ENCODE results near the gene STOX2. TPM values are rescaled to one million over a fixed set of nuclear protein-coding genes. Genes with fewer than 3 reads are reported as not detected.

The STOX2 gene
- polyA plus RNA-seq, 4 donors = 0.27 to 2.7 (median 2.0) TPM; not detected in 1

DNA sequence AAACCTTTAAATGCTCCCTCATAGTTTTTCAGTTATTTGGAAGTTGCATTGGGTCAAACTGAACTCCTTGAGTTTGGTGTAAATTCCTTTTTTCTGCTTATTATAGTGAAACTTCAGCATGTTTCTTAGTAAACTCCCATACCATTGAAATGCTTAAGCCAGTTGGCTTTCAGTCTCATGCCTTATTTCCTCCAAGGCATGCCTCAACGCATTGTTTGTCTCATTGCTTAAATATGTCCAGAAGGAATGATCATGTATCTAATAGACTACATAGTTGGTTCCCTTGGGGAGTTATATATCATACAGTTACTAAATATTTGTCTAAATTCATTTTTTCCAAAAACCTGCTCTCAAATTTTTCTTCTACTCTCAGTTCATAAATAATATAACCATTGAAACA is 114.0 kb downstream of the STOX2 start:
- Histone ChIP-seq H3K4me1 (ENCODE audit: control insufficient read depth in 3 of 3, insufficient read depth in 2 of 3, low read depth in 1 of 3, low read length in 2 of 3) (no peaks in the 10 kb centered on the region), H3K4me3 (ENCODE audit: low read depth in 1 of 3, low read length in 3 of 3) (no peak overlapping the region), H3K27me3 (ENCODE audit: control insufficient read depth in 3 of 3, insufficient read depth in 3 of 3, low read length in 3 of 3) (no peaks in the 10 kb centered on the region), H3K36me3 (ENCODE audit: control insufficient read depth in 3 of 3, insufficient read depth in 2 of 3, low read depth in 1 of 3, low read length in 3 of 3) (no peaks in the 10 kb centered on the region), H3K9me3 (ENCODE audit: control insufficient read depth in 2 of 2, insufficient read depth in 1 of 2, low read depth in 1 of 2, low read length in 1 of 2) (no peaks in the 10 kb centered on the region), H3K27ac (ENCODE audit: low read depth in 1 of 3, low read length in 2 of 3) (no peak overlapping the region)
- WGBS, 3 donors = 68 to 93% (median 89%) methylated on average over 1 of the region's 1 CpG
- no peak for FAIRE-seq
- DNase-seq = no peak

DNA sequence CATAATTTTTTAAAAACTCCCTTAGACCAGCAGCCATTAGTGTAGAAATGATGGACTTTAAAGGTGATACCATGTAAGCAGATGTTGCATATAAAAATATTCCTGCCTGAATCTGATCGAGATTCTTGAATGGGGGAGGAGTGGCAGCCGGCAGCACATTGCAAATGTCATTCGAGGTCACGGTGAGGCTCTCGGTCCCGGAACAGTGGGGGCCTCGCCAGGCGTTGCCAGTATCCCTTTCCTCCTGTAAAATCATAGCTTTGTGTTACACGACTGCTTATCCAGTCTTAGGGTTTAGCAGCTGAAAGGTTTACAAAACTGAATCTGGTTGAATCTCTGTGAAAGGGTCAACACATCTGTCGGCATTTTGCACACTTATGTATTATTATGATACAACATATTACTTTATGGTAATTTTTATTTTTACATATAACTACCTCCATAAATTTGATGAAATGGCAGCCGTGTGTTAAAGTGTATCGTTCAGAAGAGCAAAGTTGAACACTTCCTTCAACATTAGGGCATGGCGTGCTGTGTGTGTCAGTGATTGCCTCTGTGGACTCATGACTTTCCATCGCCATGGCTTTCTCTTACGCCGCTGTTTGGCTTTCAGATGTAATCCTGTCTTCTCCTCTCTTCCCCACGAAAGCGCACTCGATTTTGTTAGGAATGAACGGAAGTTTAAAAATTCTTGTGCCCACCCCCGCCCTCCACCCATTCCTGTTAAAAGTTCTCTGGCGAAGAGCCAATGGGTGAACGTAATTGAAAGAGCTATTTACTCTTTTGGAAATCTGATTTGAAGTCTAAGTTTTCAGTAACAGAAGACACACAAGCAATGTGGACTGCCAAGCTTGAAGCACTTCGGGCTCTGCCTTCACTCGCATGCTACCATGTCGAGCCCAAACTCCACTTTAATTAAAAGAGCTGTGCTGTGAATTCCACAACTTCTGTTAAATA is 114.8 kb downstream of the STOX2 start:
- Histone ChIP-seq H3K36me3 (ENCODE audit: control insufficient read depth in 3 of 3, insufficient read depth in 2 of 3, low read depth in 1 of 3, low read length in 3 of 3) (no peaks in the 10 kb centered on the region), H3K9me3 (ENCODE audit: control insufficient read depth in 2 of 2, insufficient read depth in 1 of 2, low read depth in 1 of 2, low read length in 1 of 2) (no peaks in the 10 kb centered on the region), H3K4me3 (ENCODE audit: low read depth in 1 of 3, low read length in 3 of 3) (no peak overlapping the region), H3K27ac (ENCODE audit: low read depth in 1 of 3, low read length in 2 of 3) (peak overlapping the region in 1 of 3 donors; percentile 60), H3K27me3 (ENCODE audit: control insufficient read depth in 3 of 3, insufficient read depth in 3 of 3, low read length in 3 of 3) (no peaks in the 10 kb centered on the region), H3K4me1 (ENCODE audit: control insufficient read depth in 3 of 3, insufficient read depth in 2 of 3, low read depth in 1 of 3, low read length in 2 of 3) (no peaks in the 10 kb centered on the region)
- DNase-seq (no peak), FAIRE-seq (no peak)
- WGBS, 3 donors = 74 to 90% (median 81%) methylated on average over 26 of the region's 26 CpGs

DNA sequence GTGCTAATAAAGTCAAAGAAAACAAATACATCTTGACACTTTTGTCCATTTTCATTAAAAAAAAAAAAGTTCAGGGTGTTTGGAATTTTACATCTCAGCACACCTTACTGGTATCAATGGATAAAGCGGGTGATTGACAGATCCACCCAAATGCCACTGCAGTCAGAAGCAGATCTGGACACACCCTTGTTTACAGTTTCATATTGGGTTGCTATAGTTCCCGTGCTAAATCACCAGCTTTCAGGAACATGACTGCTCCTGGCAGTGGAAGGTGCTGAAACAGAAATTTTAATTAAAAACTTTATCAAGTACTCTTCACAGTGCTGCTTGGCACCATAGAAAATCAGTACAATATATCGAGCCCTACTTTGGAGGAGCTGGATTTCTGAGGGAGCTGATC is 116.3 kb downstream of the STOX2 start:
- Histone ChIP-seq H3K9me3 (ENCODE audit: control insufficient read depth in 2 of 2, insufficient read depth in 1 of 2, low read depth in 1 of 2, low read length in 1 of 2) (no peaks in the 10 kb centered on the region), H3K36me3 (ENCODE audit: control insufficient read depth in 3 of 3, insufficient read depth in 2 of 3, low read depth in 1 of 3, low read length in 3 of 3) (no peaks in the 10 kb centered on the region), H3K4me1 (ENCODE audit: control insufficient read depth in 3 of 3, insufficient read depth in 2 of 3, low read depth in 1 of 3, low read length in 2 of 3) (no peaks in the 10 kb centered on the region), H3K27ac (ENCODE audit: low read depth in 1 of 3, low read length in 2 of 3) (no peak overlapping the region), H3K27me3 (ENCODE audit: control insufficient read depth in 3 of 3, insufficient read depth in 3 of 3, low read length in 3 of 3) (no peaks in the 10 kb centered on the region), H3K4me3 (ENCODE audit: low read depth in 1 of 3, low read length in 3 of 3) (no peak overlapping the region)
- DNase-seq (peak; percentile 27 to 35), FAIRE-seq (no peak)
- 42 to 66% (median 50%) methylated on average over 3 of the region's 3 CpGs for WGBS, 3 donors

DNA sequence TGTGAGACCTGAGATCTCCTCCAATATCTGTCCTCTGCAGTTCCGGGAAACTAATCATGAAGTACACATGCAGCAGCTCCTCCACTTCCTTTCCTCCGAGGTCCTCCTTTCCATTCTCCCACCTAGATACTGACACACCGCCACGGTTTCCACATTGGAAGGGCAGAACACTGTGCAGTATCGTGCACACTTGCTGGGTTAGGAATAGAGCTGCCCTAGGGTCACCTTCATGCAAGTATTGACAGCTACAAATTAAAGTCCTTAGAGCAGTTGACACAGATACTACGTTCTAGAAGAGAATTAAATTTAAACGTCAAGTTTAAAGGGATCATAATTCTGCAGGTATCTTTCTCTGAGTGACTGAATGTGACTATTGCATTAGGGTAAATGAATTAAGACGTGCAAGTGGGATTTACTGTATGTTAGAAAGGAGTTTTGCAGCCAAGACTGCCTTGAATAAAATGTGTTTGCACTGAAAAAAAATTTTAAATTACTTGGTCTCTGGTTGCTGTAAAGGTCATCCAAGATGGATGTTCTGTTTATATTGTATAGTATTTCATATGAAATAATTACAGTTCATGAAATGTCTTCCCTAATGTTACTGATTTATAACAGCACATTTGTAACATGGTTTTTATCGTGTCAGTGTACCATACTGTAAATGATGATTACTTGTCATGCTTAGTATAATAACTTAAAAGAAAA is 117.7 kb downstream of the STOX2 start:
- H3K27me3 ChIP-seq (ENCODE audit: control insufficient read depth in 3 of 3, insufficient read depth in 3 of 3, low read length in 3 of 3) = no peaks in the 10 kb centered on the region
- DNase-seq = no peak

DNA sequence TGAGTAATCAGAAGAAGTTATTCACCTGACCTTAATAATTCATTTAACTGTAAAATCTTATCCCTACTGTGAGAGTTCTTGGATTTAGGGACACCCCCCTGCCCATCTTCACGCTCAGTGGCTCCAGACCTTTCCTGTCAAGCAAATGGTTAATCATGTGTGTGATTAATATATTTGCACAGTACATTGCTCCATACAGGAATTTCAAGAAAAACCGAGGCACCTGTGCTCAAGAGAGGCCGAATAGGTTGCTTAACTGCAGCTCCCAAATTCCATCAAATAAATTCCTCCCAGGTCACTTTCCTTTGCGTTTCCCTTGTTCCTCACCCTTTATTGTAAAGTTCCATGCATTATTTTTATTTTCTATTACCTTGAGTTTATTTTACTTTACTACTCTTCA is 119.5 kb downstream of the STOX2 start:
- Histone ChIP-seq H3K9me3 (ENCODE audit: control insufficient read depth in 2 of 2, insufficient read depth in 1 of 2, low read depth in 1 of 2, low read length in 1 of 2) (no peaks in the 10 kb centered on the region), H3K27ac (ENCODE audit: low read depth in 1 of 3, low read length in 2 of 3) (no peak overlapping the region), H3K4me3 (ENCODE audit: low read depth in 1 of 3, low read length in 3 of 3) (no peak overlapping the region), H3K4me1 (ENCODE audit: control insufficient read depth in 3 of 3, insufficient read depth in 2 of 3, low read depth in 1 of 3, low read length in 2 of 3) (peaks cover 0 to 2% (median 0%) of the 10 kb centered on the region in 3 donors), H3K36me3 (ENCODE audit: control insufficient read depth in 3 of 3, insufficient read depth in 2 of 3, low read depth in 1 of 3, low read length in 3 of 3) (no peaks in the 10 kb centered on the region), H3K27me3 (ENCODE audit: control insufficient read depth in 3 of 3, insufficient read depth in 3 of 3, low read length in 3 of 3) (no peaks in the 10 kb centered on the region)
- DNase-seq (no peak), FAIRE-seq (no peak)
- 49 to 73% (median 51%) methylated on average over 4 of the region's 4 CpGs for WGBS, 3 donors

More for the DNA sequence above, 117.7 kb downstream of the STOX2 start:
- Histone ChIP-seq H3K4me1 (ENCODE audit: control insufficient read depth in 3 of 3, insufficient read depth in 2 of 3, low read depth in 1 of 3, low read length in 2 of 3) (peaks cover 0 to 2% (median 0%) of the 10 kb centered on the region in 3 donors), H3K27ac (ENCODE audit: low read depth in 1 of 3, low read length in 2 of 3) (no peak overlapping the region), H3K4me3 (ENCODE audit: low read depth in 1 of 3, low read length in 3 of 3) (no peak overlapping the region), H3K36me3 (ENCODE audit: control insufficient read depth in 3 of 3, insufficient read depth in 2 of 3, low read depth in 1 of 3, low read length in 3 of 3) (no peaks in the 10 kb centered on the region), H3K9me3 (ENCODE audit: control insufficient read depth in 2 of 2, insufficient read depth in 1 of 2, low read depth in 1 of 2, low read length in 1 of 2) (no peaks in the 10 kb centered on the region)
- 79 to 80% (median 79%) methylated on average over 9 of the region's 9 CpGs for WGBS, 3 donors
- FAIRE-seq = no peak

DNA sequence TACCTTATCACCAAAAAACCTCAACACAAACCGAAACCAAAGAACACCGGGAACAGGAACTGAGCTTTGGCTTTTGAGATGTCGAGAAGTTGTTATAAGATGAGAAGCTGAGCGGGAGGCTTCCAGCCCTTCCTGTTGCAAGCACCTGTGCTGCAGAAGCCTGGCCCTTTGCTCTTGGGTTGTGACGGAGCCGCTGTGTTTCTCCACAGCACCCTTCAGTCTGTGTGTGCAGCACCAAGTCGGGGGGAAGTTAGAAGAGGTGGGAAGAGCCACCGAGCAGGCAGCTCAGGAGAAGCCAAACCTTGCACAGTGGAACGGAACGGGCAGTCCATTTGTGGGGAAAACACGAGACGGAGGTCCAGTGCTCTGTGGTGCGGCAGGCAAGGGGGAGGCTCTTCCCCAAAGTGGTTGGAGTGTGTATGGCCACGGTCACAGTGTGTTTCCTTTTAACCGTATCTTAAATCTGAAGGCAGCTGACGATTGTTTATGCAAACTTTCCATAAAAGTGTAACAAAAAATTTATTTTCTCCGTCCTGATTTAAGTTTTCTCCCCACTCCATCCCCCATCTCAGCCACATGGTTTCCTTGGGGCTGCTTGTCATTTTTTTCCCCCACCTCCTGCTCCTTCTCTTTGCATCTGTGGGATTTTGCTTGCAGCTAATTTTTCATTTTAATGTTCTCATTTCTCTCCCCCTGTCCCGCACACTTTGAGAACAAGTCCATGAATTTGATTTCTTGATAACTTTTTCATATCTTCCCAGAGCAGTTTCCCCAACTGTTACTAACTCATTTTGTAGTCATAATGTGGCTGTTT is 123.7 kb downstream of the STOX2 start:
- Histone ChIP-seq H3K27me3 (ENCODE audit: control insufficient read depth in 3 of 3, insufficient read depth in 3 of 3, low read length in 3 of 3) (peaks cover 0 to 3% (median 0%) of the 10 kb centered on the region in 3 donors), H3K4me3 (ENCODE audit: low read depth in 1 of 3, low read length in 3 of 3) (peak overlapping the region in 2 of 3 donors; percentile 6 to 11), H3K9me3 (ENCODE audit: control insufficient read depth in 2 of 2, insufficient read depth in 1 of 2, low read depth in 1 of 2, low read length in 1 of 2) (no peaks in the 10 kb centered on the region), H3K27ac (ENCODE audit: low read depth in 1 of 3, low read length in 2 of 3) (no peak overlapping the region), H3K36me3 (ENCODE audit: control insufficient read depth in 3 of 3, insufficient read depth in 2 of 3, low read depth in 1 of 3, low read length in 3 of 3) (no peaks in the 10 kb centered on the region), H3K4me1 (ENCODE audit: control insufficient read depth in 3 of 3, insufficient read depth in 2 of 3, low read depth in 1 of 3, low read length in 2 of 3) (peaks cover 0 to 2% (median 0%) of the 10 kb centered on the region in 3 donors)
- FAIRE-seq = no peak
- no peak for DNase-seq
- 54 to 76% (median 63%) methylated on average over 18 of the region's 18 CpGs for WGBS, 3 donors

DNA sequence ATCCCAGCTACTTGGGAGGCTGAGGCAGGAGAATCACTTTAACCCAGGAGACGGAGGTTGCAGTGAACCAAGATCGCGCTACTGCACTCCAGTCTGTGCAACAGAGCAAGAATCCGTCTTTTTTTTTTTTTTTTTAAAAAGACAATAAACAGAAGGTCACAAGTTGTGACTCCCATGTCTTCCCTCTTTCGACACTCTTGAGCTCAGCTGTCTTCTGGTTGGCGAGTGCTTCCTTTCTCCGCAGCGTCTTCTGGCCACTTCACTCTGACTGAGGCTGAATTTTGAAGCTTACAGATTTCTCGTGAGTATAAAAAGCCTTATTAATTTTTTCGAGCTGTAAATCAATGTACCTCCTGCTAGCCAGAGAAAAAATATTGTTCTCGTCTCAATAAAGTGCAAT is 124.9 kb downstream of the STOX2 start:
- no peak for FAIRE-seq
- H3K27ac ChIP-seq (ENCODE audit: low read depth in 1 of 3, low read length in 2 of 3) = no peak overlapping the region
- WGBS, 3 donors = 83 to 89% (median 88%) methylated on average over 11 of the region's 11 CpGs
- H3K4me1 ChIP-seq (ENCODE audit: control insufficient read depth in 3 of 3, insufficient read depth in 2 of 3, low read depth in 1 of 3, low read length in 2 of 3) = peaks cover 0 to 2% (median 0%) of the 10 kb centered on the region in 3 donors
- H3K4me3 ChIP-seq (ENCODE audit: low read depth in 1 of 3, low read length in 3 of 3) = no peak overlapping the region
- DNase-seq = no peak
- H3K36me3 ChIP-seq (ENCODE audit: control insufficient read depth in 3 of 3, insufficient read depth in 2 of 3, low read depth in 1 of 3, low read length in 3 of 3) = no peaks in the 10 kb centered on the region
- no peaks in the 10 kb centered on the region for H3K9me3 ChIP-seq (ENCODE audit: control insufficient read depth in 2 of 2, insufficient read depth in 1 of 2, low read depth in 1 of 2, low read length in 1 of 2)
- peaks cover 0 to 3% (median 0%) of the 10 kb centered on the region in 3 donors for H3K27me3 ChIP-seq (ENCODE audit: control insufficient read depth in 3 of 3, insufficient read depth in 3 of 3, low read length in 3 of 3)

DNA sequence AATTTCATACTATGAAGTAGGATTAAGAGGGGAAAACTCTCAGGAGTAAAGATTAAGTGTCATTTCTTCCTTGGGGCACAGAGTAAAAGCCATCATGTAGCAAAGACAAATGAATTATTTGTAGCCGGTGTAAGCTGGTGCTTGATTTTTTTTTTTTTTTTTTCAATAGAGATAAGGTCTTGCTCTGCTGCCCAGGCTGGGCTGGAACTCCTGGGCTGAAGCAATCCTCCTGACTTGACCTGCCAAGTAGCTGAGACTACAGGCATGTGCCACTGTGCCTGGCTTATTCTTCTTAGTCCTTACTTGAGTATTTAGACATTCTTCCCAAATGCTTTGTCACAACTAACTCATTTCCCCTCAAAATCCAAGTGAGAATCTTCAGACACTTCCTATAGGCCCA is 125.7 kb downstream of the STOX2 start:
- FAIRE-seq = no peak
- WGBS, 3 donors = 61 to 92% (median 64%) methylated on average over 1 of the region's 1 CpG
- Histone ChIP-seq H3K27ac (ENCODE audit: low read depth in 1 of 3, low read length in 2 of 3) (no peak overlapping the region), H3K36me3 (ENCODE audit: control insufficient read depth in 3 of 3, insufficient read depth in 2 of 3, low read depth in 1 of 3, low read length in 3 of 3) (no peaks in the 10 kb centered on the region), H3K9me3 (ENCODE audit: control insufficient read depth in 2 of 2, insufficient read depth in 1 of 2, low read depth in 1 of 2, low read length in 1 of 2) (no peaks in the 10 kb centered on the region), H3K4me3 (ENCODE audit: low read depth in 1 of 3, low read length in 3 of 3) (no peak overlapping the region), H3K4me1 (ENCODE audit: control insufficient read depth in 3 of 3, insufficient read depth in 2 of 3, low read depth in 1 of 3, low read length in 2 of 3) (peaks cover 0 to 2% (median 0%) of the 10 kb centered on the region in 3 donors), H3K27me3 (ENCODE audit: control insufficient read depth in 3 of 3, insufficient read depth in 3 of 3, low read length in 3 of 3) (peaks cover 0 to 3% (median 0%) of the 10 kb centered on the region in 3 donors)
- DNase-seq = no peak

Data from small intestine (tissue), 7 donors.